AG08396 (cell line): Measurements from ENCODE around the gene ADIPOQ.
A peak's percentile ranks its signal among the peaks of the same experiment; 100 is the strongest.
"Not testable (repeated sequence)": the region's sequence is repeated elsewhere in the genome, so short reads cannot be mapped to it uniquely, and the experiment has no call there.

Experiments
- DNase-seq: peaks from one replicate; pipeline ENCODE4 v3.0.0; 2012; ENCODE audit warnings: low spot score, mixed read lengths

Gene ADIPOQ

DNA sequence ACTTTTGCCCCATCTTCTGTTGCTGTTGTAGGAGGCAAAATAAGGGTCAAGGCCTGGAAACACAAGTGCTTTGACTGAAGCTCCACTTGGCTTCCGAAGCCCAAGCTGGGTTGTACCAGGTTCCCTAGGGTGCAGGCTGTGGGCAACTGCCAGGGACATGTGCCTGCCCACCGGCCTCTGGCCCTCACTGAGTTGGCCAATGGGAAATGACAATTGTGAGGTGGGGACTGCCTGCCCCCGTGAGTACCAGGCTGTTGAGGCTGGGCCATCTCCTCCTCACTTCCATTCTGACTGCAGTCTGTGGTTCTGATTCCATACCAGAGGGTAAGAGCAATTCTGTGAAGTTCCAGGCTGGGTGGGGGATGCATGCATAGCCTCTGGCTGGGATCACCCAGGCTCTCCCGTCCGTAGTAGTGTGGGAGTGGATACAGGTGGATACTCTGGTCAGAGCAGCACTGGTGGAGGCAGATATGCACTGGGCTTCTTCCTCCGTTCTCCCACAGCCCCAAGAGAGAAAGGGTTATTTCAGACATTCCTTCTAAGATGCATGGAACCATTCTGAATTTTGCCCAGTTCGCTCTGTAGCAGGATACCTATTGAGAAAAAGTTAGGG, at the start of gene ADIPOQ:
ADIPOQ (plus strand) TSS at position 285 of the 613 bp plus-strand sequence. CDS start 10,349 bp downstream, outside the sequence.
- no peak for DNase-seq

DNA sequence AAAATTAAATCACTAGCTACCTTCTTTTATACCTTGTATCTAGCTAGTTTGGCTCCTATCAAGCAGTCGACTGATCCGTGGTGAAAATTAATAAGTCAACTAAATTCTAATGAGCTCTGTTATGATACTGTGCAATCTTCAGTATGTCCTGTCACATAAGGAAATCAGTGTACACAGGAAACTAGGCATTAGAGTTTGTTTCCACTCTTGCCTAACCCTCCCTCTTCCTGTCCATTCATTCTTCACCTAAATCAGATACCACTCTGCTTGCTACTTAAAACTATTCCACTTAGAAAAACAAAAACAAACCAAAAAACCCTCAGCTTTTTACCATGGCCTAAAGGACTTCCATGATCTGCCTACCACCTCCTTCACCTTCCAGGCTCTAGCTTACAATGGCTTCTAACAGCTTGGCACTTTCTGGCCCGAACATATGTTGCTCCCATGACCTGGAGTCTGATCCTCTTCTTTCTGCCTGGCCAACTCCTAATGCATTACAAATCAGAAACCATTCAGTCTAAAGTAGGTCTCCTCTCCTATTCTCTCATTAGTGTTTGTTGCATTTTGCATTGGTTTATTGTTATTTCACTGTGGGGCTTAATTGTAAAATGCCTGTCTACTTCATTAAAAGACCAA, 44.2 kb upstream of the ADIPOQ start:
- DNase-seq, result no peak

DNA sequence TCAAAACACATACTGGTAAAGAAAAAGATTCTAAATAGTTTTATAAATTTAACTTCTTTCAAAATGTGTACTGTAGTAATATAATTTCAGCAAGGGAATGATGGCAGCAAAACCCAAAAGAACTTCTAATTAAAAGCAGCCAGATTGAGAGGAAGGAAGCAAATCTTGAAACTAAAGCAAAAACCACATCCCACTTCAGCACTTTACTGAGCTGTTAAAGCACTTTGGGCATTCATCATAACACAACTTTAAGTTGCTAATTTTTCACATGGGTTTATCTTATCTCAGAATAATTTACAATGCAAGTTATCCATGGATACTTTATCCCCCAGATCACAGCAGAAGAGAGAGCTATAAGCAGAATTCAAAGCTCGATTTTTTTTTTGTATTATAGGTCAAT, 42.2 kb upstream of the ADIPOQ start:
- no peak for DNase-seq

DNA sequence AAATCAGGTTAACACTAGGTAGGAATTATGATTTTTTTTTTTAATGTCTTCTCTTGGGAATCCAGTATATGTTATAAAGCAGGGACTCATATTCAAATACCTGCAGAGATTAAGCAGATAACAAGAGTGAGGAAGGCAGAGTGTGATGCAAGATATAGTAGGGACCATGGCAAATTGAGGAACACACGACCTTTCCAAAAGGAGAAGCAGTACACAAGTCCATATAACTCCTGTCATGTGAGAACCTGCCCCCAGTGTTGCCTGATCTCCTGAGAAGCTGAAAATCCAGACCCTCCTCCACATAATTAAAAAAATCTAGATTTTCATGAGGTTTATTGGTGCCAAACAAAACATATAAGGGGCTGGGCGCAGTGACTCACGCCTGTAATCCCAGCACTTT, 39.8 kb upstream of the ADIPOQ start:
- no peak for DNase-seq

GRCh38 chr3:186803447-186803846, 39.1 kb upstream of the ADIPOQ start:
- DNase-seq, result not testable (repeated sequence)

DNA sequence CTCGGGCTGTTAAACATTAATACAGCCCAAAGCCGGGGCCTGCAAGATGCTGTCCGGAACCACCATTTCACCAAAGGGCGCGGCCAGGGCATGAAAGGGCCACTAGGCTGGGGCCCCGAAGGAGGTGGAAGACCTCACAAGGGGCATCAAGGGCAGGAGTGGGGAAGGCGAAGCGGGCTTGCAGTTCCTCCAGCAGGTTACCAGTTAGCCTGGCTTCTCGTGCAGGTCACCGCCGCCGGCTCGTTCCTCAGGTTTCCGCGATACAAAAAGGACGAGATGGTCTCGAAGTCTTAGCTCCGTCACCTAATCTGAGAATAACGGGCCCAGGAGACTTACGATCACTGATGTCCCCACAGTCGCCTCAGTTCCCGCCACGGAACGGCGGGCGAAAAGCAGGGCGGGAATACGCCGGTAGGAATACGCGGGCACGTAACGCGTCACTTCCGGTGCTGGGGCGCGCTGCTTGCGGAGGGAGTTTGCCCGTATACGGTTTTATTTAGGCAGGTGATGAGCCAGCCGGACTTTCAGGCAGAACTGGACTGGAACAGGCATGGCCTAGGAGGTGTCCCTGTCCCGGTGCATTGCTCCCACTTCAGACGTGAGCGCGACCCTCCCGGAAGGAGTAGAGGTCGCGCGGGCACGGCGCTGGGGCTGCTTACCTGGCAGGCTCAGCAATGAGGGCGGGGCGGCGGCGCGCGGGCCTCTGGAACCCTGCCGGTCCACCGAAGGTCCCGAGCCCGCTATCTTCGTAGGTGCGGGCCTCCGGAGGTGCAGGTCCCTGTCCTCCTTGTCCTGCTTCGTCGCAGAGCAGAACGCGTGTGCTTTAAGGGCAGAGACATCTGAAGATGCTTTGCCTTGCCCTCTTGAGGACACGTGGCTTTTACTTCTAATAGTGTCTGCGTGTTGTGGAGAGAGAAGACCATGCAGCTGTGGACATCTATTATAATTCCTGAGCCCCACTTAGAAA, 36.1 kb upstream of the ADIPOQ start, which contains the start of gene RFC4:
RFC4 (minus strand) TSS at position 394 of the 967 bp plus-strand sequence. CDS start 1,769 bp downstream, outside the sequence.
- peak; percentile 85 for DNase-seq

GRCh38 chr3:186807231-186807630, 35.3 kb upstream of the ADIPOQ start:
- DNase-seq, result no peak

- no peak for DNase-seq
Measured at GRCh38 chr3:186810336-186810996, 32.0 kb upstream of the ADIPOQ start.

DNA sequence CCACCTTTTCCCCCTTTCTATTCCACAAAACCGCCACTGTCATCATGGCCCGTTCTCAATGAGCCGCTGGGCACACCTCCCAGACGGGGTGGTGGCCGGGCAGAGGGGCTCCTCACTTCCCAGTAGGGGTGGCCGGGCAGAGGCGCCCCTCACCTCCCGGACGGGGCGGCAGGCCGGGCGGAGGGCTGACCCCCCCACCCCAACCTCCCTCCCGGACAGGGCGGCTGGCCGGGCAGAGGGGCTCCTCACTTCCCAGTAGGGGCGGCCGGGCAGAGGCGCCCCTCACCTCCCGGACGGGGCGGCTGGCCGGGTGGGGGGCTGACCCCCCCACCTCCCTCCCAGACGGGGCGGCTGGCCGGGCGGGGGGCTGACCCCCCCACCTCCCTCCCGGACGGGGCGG, 31.2 kb upstream of the ADIPOQ start:
- DNase-seq, result not testable (repeated sequence)

DNA sequence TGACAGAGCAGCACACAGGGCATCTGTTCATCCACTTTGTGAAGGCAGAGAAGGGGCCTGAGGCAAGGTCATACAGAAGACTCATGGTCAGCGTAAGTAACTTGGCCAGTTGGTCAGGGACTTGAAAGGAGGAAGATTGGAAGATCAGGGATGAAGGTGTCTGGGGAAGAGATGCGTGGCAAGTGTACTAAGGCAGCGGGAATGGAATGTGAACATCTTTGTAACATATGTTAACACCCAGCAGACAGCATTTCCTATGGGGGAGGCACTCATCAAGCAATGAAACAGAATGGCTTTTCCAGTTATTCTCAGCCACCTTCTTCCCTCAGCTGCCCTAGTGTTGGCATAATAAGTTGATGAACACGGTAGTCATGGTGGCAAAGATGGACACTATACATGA, 28.4 kb upstream of the ADIPOQ start:
- DNase-seq, result no peak

DNA sequence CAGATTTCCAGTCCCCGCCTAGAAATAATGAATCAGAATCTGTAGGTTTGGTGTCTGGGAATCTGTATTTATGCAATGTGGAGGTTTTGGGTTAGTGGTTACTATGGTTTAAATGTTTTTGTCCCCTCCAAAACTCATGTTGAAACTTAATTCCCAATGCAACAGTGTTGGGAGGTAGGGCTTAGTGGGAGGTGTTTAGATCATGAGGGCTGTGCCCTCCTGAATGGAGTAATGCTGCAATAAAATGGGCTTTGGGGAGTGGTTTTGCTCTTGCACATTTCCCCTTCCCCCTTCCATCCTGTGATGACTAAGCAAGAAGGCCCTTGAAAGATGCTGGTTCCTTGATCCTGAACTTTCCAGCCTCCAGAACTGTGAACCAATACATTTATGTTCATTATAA, 27.1 kb upstream of the ADIPOQ start:
- DNase-seq, result peak; percentile 57

DNA sequence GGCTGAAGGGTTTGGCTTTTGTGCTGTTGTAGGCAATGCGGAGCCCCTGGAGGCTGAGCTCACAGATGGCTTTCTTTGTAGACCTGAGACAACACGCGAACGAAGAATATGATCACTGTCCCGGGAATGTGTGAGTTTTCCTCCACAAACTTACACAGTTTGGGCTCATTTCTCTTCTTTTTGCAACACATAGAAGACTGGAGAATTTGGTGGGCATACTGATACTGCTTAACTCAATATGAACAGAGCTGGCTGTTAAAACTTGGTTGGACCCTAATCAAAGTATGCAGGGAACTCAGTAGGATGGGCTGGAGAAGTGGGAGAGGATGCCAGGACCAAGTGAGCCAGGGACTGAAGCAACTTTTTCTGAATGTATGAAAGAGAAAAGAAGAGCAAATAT, 24.0 kb upstream of the ADIPOQ start:
- DNase-seq, result no peak

GRCh38 chr3:186818956-186819355, 23.6 kb upstream of the ADIPOQ start:
- DNase-seq, result no peak

- peak; percentile 71 for DNase-seq
Measured at GRCh38 chr3:186821429-186822387, 20.8 kb upstream of the ADIPOQ start.

DNA sequence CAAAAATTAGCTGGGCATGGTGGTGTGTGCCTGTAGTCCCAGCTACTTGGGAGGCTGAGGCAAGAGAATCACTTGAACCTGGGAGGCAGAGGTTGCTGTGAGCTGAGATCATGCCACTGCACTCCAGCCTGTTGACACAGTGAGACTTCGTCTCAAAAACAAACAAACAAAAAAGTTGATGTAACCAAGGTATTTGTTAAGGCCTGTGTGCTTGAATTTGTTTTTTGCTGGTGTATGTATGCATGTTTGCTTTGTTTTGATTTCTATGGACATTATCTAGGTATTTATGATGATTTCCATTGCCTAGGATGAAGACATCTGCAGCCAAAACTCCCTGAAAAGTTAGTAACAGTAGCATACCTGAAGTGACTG, 20.1 kb upstream of the ADIPOQ start:
- not testable (repeated sequence) for DNase-seq

GRCh38 chr3:186823386-186823785, 19.1 kb upstream of the ADIPOQ start:
- no peak for DNase-seq

DNA sequence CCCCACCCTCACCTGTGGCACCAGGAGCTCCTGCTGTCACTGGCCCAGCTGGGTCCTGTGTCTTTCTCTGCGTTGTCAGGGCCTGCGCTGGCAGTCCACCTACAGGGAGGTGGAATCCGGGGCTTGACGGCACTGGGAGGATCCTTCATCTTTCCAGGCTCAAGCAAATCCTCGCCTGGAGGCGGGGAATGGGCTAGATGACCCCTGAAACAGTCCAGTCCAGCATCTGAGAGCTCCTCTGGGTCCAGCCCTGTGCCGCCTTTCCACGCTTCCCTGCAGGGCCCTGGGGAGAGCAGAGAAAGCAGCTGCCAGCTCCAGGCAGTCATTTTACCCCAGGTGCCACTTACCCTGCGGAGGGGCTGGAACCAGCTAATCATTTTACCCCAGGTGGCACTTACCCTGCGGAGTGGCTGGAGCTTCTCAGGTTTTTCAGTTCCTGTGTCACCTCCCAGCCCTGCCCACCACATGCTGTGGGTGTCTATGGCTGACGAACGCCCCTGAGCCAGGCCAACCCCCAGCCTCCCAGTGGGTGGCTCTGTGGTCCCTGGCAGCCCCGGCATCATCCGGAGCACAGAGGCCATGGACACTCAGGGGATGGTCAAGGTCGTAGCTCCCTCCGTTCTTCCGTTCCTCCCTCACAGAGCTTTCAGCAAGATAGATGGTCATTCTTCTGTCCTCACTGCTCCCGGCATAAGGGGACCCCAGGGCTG, 17.9 kb upstream of the ADIPOQ start:
- DNase-seq, result no peak

- peak; percentile 73 for DNase-seq
Measured at GRCh38 chr3:186825294-186825821, 17.2 kb upstream of the ADIPOQ start.

GRCh38 chr3:186825872-186826409, 16.6 kb upstream of the ADIPOQ start:
- DNase-seq, result no peak
